ENCODE measurements around the gene HSDL1.

DNA sequence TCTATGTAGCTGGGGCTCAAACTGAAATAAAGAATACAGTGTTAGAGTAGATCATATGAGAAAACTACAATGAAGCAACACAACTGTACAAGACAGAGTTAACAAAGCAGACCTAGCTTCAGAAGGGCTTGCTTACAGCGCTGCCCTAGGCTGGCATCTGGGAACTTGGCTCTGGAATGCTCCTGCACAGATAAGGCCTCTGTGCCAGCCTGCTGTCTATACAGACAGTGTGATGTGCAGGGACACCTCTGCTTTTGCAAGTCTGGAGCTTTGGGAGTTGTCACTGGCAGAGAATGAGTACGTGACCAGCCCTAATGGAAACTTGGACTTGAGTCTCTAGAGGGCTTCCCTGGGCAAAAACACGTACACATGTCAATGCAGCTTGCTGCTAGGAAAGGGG lies 70.3 kb downstream of the HSDL1 start:
- TF ChIP-seq, protein P1, sequence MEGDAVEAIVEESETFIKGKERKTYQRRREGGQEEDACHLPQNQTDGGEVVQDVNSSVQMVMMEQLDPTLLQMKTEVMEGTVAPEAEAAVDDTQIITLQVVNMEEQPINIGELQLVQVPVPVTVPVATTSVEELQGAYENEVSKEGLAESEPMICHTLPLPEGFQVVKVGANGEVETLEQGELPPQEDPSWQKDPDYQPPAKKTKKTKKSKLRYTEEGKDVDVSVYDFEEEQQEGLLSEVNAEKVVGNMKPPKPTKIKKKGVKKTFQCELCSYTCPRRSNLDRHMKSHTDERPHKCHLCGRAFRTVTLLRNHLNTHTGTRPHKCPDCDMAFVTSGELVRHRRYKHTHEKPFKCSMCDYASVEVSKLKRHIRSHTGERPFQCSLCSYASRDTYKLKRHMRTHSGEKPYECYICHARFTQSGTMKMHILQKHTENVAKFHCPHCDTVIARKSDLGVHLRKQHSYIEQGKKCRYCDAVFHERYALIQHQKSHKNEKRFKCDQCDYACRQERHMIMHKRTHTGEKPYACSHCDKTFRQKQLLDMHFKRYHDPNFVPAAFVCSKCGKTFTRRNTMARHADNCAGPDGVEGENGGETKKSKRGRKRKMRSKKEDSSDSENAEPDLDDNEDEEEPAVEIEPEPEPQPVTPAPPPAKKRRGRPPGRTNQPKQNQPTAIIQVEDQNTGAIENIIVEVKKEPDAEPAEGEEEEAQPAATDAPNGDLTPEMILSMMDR (conservative IDR thresholded peaks at IDR 0.05 in 1 of 2, IDR thresholded peaks at IDR 0.05 in 1 of 2; ENCODE audit: low read depth in 1 of 2, low read length in 2 of 2): no peak
- no peak for TF ChIP-seq EZH2 (IDR thresholded peaks at IDR 0.05; ENCODE audit: low read length, missing control alignments)

Data from fibroblast of lung (primary cell).